CD4-positive, CD25-positive, alpha-beta regulatory T cell (primary cell): Measurements from ENCODE around the gene NEDD8. TPM values are rescaled to one million over a fixed set of nuclear protein-coding genes. Genes with fewer than 3 reads are reported as not detected.

ENCODE experiments used
- ATAC-seq, 2 donors: fragments of 150-1000 bp; cut with Tn5 transposase; one replicate each; pipeline ENCODE4 v1.10.0; 2021; ENCODE audit warnings: low read depth in 2 of 2, moderate number of reproducible peaks in 2 of 2, moderate library complexity in 1 of 2
- DNase-seq, 3 donors: peaks; one replicate each; pipeline versions ENCODE4 v3.0.0 to v3.0.0-alpha.2; 2012 to 2022; ENCODE audit warnings: mixed read lengths in 1 of 3
- H3K27ac ChIP-seq: one replicate; pipeline ENCODE4 v1.7.0; 2013; ENCODE audit warnings: mild to moderate bottlenecking, low read length; ENCODE audit not compliant: insufficient read depth, poor library complexity, severe bottlenecking
- H3K27me3 ChIP-seq: one replicate; pipeline ENCODE4 v1.7.0; 2013; ENCODE audit warnings: low read length; ENCODE audit not compliant: control insufficient read depth, insufficient read depth
- H3K36me3 ChIP-seq: one replicate; pipeline ENCODE4 v1.7.0; 2013; ENCODE audit warnings: mild to moderate bottlenecking, low read length, moderate library complexity; ENCODE audit not compliant: control insufficient read depth, insufficient read depth
- H3K4me1 ChIP-seq: 2 replicates; pipeline ENCODE4 v1.7.0; 2013; ENCODE audit warnings: mild to moderate bottlenecking, low read length; ENCODE audit not compliant: insufficient read depth, control insufficient read depth, poor library complexity, severe bottlenecking
- H3K4me3 ChIP-seq: one replicate; pipeline ENCODE4 v1.7.0; 2013; ENCODE audit warnings: low read depth, mild to moderate bottlenecking, low read length, moderate library complexity
- H3K9me3 ChIP-seq, 2 experiments: 1 replicate in 1 of 2; 2 replicates in 1 of 2; pipeline ENCODE4 v1.7.0; 2013; ENCODE audit warnings: low read length in 2 of 2, mild to moderate bottlenecking in 1 of 2, moderate library complexity in 1 of 2; ENCODE audit not compliant: control insufficient read depth in 2 of 2
- H3K27ac Mint-ChIP-seq, 3 donors: one replicate each; pipeline ENCODE4 v1.8.0; 2020 to 2022; ENCODE audit warnings: mild to moderate bottlenecking in 3 of 3, mixed read lengths in 3 of 3, moderate library complexity in 2 of 3
- H3K27me3 Mint-ChIP-seq: one replicate; pipeline ENCODE4 v1.8.0; 2022; ENCODE audit warnings: mild to moderate bottlenecking, mixed read lengths
- H3K36me3 Mint-ChIP-seq: one replicate; pipeline ENCODE4 v1.8.0; 2020; ENCODE audit warnings: mixed read lengths
- H3K4me1 Mint-ChIP-seq, 4 donors: one replicate each; pipeline ENCODE4 v1.8.0; 2020 to 2022; ENCODE audit warnings: mixed read lengths in 4 of 4, mild to moderate bottlenecking in 1 of 4
- H3K4me3 Mint-ChIP-seq, 4 donors: one replicate each; pipeline ENCODE4 v1.8.0; 2020 to 2022; ENCODE audit warnings: mild to moderate bottlenecking in 4 of 4, mixed read lengths in 4 of 4, moderate library complexity in 3 of 4
- H3K9me3 Mint-ChIP-seq, 7 donors: one replicate each; pipeline ENCODE4 v1.8.0; 2020 to 2022; ENCODE audit warnings: mixed read lengths in 7 of 7, mild to moderate bottlenecking in 3 of 7, moderate library complexity in 2 of 7
- polyA plus RNA-seq, 4 donors: library from polyadenylated mRNA; unstranded; fragments of 300-500 nt; fragmentation: Illumina TruSeq; gene quantifications; one replicate each; pipeline ENCODE4 v1.2.3, GENCODE V29; 2021
- total RNA-seq: library from RNA; stranded (reverse); gene quantifications from one replicate; pipeline ENCODE4 v1.2.3, GENCODE V29; 2022

The NEDD8 gene
- total and polyA plus RNA-seq, 5 donors from 2014 or later = 89.1 to 440 (median 345) TPM

DNA sequence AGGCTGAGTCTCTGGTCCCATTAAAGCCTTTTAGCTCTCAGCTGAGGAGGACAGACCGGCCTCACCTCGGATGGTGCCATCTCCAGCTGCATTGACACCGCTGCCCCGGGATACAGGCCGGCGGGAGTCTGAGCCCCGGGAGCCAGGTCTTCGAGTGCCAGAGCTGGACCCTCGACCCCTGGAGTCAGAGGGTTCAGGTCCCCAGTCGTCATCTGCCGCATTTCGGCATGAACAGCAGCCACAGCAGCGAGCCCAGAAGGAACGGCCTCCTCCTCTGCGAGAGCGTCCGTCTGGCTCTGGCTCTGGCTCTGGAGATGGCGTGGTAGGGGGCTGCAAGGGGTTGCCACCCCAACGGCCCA lies 29.8 kb upstream of the NEDD8 start:
- H3K27ac ChIP-seq = no peak overlapping the region
- no peak overlapping the region for H3K4me3 Mint-ChIP-seq
- H3K27ac Mint-ChIP-seq = no peak overlapping the region
- H3K36me3 Mint-ChIP-seq = peaks cover 24% of the 10 kb centered on the region
- ATAC-seq (no peak), DNase-seq (no peak)
- H3K9me3 Mint-ChIP-seq = no peaks in the 10 kb centered on the region
- peaks cover 13% of the 10 kb centered on the region for H3K36me3 ChIP-seq
- H3K27me3 Mint-ChIP-seq = no peaks in the 10 kb centered on the region
- peaks cover 0 to 4% (median 1%) of the 10 kb centered on the region in 4 donors for H3K4me1 Mint-ChIP-seq
- H3K9me3 ChIP-seq = no peaks in the 10 kb centered on the region
- H3K4me1 ChIP-seq = no peaks in the 10 kb centered on the region
- H3K27me3 ChIP-seq = no peaks in the 10 kb centered on the region
- H3K4me3 ChIP-seq = no peak overlapping the region

DNA sequence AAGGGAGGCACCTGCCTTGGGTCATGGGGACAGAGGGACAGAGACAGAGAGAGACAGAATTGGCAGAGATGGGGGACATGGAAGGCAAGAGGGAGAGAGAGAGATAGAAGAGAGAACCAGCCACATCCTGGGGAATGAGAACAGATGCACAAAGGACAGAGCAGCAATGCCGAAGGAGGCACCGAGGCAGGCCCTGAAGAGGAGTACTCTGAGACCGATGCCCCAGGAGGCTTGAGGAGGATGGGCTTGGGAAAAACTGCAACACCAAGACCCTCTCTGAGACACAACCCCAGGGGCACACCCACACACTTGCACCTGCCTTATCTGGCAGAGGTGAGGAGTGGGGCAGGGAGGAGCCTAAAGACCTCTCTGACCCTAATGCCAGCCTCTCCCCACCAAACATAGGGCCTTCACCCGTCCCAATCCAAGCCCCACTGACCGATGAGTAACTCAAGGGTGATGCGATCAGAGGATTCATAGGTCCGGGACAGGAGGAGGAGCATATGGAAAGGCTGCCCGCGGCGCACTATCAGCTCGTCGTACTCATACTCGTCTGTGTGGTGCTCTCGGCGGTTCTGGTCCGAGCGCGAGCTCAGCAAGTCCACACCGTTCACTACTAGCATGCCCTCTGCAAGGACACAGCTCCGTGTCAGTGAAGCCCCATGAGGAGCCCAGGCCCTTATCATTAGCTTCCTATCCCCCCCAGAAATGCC lies 29.2 kb upstream of the NEDD8 start:
- H3K36me3 Mint-ChIP-seq = peaks cover 23% of the 10 kb centered on the region
- H3K9me3 ChIP-seq = no peaks in the 10 kb centered on the region
- peaks cover 8% of the 10 kb centered on the region for H3K36me3 ChIP-seq
- no peak overlapping the region for H3K4me3 ChIP-seq
- H3K9me3 Mint-ChIP-seq = no peaks in the 10 kb centered on the region
- H3K27ac Mint-ChIP-seq = no peak overlapping the region
- H3K27me3 ChIP-seq = no peaks in the 10 kb centered on the region
- no peaks in the 10 kb centered on the region for H3K4me1 ChIP-seq
- peaks cover 0 to 4% (median under 1%) of the 10 kb centered on the region in 4 donors for H3K4me1 Mint-ChIP-seq
- H3K27ac ChIP-seq = no peak overlapping the region
- ATAC-seq = no peak
- no peak overlapping the region for H3K4me3 Mint-ChIP-seq
- no peaks in the 10 kb centered on the region for H3K27me3 Mint-ChIP-seq
- no peak for DNase-seq

DNA sequence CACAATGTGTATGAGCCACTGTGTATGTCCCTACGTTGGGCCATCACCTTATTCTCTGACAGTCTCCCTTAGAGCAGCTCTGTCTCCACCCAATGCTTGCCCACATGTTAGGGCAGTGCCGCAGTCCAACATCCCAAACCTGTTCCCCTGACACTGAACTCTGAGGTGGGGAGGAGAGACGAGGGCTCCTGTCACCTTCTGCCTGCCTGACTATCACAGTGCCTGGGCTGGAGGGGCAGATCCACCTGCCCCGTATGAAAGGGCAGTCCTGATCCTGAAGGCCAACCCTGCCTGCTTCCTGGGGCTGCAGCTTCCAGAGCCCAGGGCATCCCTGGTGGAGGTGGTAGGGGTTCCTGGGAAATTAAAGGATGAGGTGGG lies 28.6 kb upstream of the NEDD8 start:
- Histone ChIP-seq H3K27ac (no peak overlapping the region), H3K27me3 (no peaks in the 10 kb centered on the region), H3K4me1 (no peaks in the 10 kb centered on the region), H3K36me3 (peaks cover 4% of the 10 kb centered on the region), H3K9me3 (no peaks in the 10 kb centered on the region), H3K4me3 (no peak overlapping the region)
- DNase-seq = no peak
- Mint-ChIP-seq H3K9me3 (no peaks in the 10 kb centered on the region), H3K4me3 (no peak overlapping the region), H3K4me1 (peaks cover 0 to 4% (median 0%) of the 10 kb centered on the region in 4 donors), H3K36me3 (peaks cover 19% of the 10 kb centered on the region), H3K27me3 (no peaks in the 10 kb centered on the region), H3K27ac (peak overlapping the region in 1 of 3 donors; percentile 59)
- ATAC-seq = no peak

DNA sequence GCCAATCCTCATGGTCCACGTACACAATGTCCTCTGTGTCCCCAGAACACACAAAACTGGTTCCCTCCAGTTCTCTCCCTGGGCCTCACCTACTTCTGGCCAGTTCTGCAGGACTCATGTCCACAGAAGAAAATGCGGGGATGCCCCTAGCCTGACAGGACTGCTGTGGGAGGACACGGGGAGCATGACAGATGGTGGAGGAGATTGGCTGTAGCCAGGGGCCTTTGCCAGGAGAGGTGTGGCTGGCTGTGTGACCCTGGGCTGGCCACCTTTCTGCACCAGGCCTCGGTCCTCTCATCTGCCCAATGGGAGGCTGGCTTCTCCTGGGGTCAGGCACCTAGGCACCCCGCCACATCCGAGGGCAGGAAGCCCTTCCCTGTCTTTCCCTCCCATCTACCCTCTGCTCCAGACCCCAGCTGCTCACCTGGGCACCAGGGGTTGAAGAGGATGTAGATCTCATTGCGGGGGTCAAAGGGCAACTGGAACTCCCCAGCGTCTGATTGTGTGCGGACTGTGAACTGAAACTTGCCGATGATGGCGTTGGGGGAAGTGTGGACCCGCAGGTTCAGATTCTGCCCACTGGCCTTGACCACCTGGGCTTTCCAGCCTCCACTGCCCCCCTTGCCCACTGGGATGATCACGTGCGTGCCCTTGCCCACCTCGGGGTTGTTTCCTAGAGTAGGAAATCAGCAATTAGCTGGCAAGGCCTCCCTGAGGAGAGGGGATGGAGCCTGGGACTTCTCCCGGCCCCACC lies 28.0 kb upstream of the NEDD8 start:
- DNase-seq (no peak), ATAC-seq (no peak)
- peaks cover 19% of the 10 kb centered on the region for H3K36me3 Mint-ChIP-seq
- Histone ChIP-seq H3K27ac (no peak overlapping the region), H3K27me3 (no peaks in the 10 kb centered on the region), H3K9me3 (no peaks in the 10 kb centered on the region), H3K36me3 (peaks cover 1% of the 10 kb centered on the region), H3K4me1 (no peaks in the 10 kb centered on the region), H3K4me3 (no peak overlapping the region)
- no peaks in the 10 kb centered on the region for H3K9me3 Mint-ChIP-seq
- peak overlapping the region in 1 of 3 donors; percentile 59 for H3K27ac Mint-ChIP-seq
- H3K4me3 Mint-ChIP-seq = no peak overlapping the region
- no peaks in the 10 kb centered on the region for H3K27me3 Mint-ChIP-seq
- peaks cover 0 to 4% (median 0%) of the 10 kb centered on the region in 4 donors for H3K4me1 Mint-ChIP-seq

DNA sequence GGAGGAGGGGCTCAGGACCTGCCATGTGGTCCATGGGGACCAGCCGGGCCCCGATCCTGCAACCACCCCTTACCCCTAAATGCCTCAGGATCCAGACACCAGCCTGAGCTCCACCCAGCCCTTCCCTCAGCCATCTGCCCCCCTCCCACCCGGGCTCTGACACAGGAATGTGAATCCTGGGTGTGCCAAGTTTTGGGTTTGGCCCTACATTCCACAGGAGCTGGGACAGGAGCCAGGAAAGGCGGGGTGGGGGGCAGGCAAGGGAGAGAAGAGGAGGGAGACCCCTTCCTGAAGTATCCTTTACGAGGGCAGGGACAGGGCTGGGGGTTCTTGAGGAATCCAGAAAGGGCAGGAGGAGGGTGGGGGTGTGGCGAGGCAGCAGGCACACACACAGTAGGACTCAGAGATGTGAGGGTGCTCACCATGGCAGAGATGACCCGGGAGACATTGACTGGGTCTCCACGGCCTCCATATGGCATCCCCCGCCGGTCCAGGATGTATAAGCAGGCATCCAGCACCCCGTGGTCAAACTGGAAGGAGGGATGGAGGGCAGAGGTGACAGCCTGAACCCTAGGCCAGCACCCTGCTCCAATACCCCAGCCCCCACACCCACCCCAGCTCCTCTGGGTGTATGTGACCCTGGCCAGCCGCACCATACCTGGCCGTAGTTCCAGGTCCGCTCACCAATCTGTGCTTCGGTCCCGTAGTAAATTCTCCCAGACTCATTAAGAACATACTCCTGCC lies 27.3 kb upstream of the NEDD8 start:
- Histone ChIP-seq H3K4me3 (no peak overlapping the region), H3K27ac (no peak overlapping the region), H3K4me1 (no peaks in the 10 kb centered on the region), H3K36me3 (peaks cover 4% of the 10 kb centered on the region), H3K27me3 (no peaks in the 10 kb centered on the region), H3K9me3 (no peaks in the 10 kb centered on the region)
- peaks cover 0 to 4% (median 0%) of the 10 kb centered on the region in 4 donors for H3K4me1 Mint-ChIP-seq
- no peaks in the 10 kb centered on the region for H3K27me3 Mint-ChIP-seq
- no peak overlapping the region for H3K27ac Mint-ChIP-seq
- ATAC-seq = no peak
- H3K4me3 Mint-ChIP-seq = no peak overlapping the region
- no peak for DNase-seq
- no peaks in the 10 kb centered on the region for H3K9me3 Mint-ChIP-seq
- H3K36me3 Mint-ChIP-seq = peaks cover 16% of the 10 kb centered on the region

DNA sequence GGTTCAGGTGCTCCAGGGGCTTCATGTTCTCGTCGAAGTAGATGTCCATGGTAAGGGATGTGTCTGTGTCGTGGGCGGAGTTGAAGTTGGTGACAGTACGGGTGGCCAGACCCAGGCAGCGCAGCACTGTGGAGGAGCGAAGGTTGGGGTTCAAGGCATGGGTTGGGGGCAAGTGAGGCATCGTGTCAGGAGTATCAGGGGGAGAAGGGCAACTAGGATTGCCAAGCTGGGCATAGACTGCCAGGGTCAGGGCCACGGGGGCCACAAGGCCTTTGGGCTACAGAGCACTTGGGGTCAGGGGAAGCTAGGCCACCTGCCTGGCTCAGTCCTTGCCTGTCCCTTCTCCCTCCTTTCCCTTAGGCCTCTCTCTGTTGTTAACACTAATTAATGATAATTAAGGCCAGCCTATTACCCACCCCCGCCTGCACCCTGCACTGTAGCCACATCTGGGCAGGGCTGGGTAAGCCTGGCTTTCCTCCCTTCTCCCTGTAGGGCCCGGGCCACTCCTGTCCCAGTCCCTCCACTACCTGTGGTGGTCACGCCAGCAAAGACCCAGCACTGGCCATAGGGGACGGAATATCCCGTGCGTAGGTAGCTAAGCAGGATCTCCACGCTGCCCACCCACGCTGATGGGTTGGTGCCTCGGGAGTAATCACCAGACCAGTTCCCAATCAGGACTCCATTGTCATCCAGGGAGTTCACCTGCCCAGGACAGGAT lies 26.5 kb upstream of the NEDD8 start:
- no peak for DNase-seq
- Mint-ChIP-seq H3K27me3 (no peaks in the 10 kb centered on the region), H3K4me3 (no peak overlapping the region), H3K27ac (peak overlapping the region in 1 of 3 donors; percentile 42), H3K36me3 (peaks cover 24% of the 10 kb centered on the region), H3K4me1 (peaks cover 0 to 4% (median 0%) of the 10 kb centered on the region in 4 donors), H3K9me3 (no peaks in the 10 kb centered on the region)
- no peak overlapping the region for H3K27ac ChIP-seq
- no peaks in the 10 kb centered on the region for H3K4me1 ChIP-seq
- H3K36me3 ChIP-seq = peaks cover 8% of the 10 kb centered on the region
- H3K4me3 ChIP-seq = no peak overlapping the region
- no peaks in the 10 kb centered on the region for H3K27me3 ChIP-seq
- no peaks in the 10 kb centered on the region for H3K9me3 ChIP-seq
- ATAC-seq = no peak

DNA sequence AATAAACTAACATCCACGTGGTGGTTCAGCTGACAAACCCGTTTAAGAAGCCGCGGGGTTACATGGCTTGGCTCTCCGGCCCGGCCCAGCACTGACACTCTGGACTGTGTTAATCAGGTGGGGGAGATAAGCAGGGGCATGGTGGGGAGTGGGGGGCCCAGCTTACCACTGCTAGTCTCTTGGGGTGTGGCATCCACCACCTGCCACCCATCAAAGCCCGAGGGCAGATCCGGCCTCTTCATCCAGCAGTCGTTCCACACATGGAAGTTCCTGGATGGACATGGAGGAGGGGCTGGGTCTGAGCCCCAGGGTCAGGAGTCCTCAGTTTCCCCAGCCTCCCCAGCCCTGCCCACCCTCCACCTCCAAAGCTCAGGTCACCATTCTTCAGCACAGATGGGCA lies 26.0 kb upstream of the NEDD8 start:
- Mint-ChIP-seq H3K4me1 (peaks cover 0 to 4% (median 0%) of the 10 kb centered on the region in 4 donors), H3K27ac (no peak overlapping the region), H3K4me3 (no peak overlapping the region), H3K9me3 (no peaks in the 10 kb centered on the region), H3K27me3 (no peaks in the 10 kb centered on the region), H3K36me3 (peaks cover 24% of the 10 kb centered on the region)
- ATAC-seq (no peak), DNase-seq (no peak)
- Histone ChIP-seq H3K4me1 (no peaks in the 10 kb centered on the region), H3K27ac (no peak overlapping the region), H3K36me3 (peaks cover 8% of the 10 kb centered on the region), H3K4me3 (no peak overlapping the region), H3K9me3 (no peaks in the 10 kb centered on the region), H3K27me3 (no peaks in the 10 kb centered on the region)
